Fibroblast of mammary gland (primary cell): ENCODE results near the gene OSBPL1A.

Experiments used
- DNase-seq: peaks from one replicate; pipeline ENCODE4 v3.0.0-alpha.2; 2010; ENCODE audit warnings: low read depth
- H3K4me3 ChIP-seq: 2 replicates; pipeline ENCODE4 v1.5.1; 2011; ENCODE audit warnings: low read depth, mild to moderate bottlenecking, low read length, moderate library complexity; ENCODE audit not compliant: control insufficient read depth
- TF ChIP-seq, protein P1 (sequence below): conservative IDR thresholded peaks from 2 replicates; pipeline ENCODE4 v1.5.1; 2011; ENCODE audit warnings: low read depth, low read length, inconsistent platforms; ENCODE audit not compliant: control insufficient read depth, insufficient read depth

The OSBPL1A gene

DNA sequence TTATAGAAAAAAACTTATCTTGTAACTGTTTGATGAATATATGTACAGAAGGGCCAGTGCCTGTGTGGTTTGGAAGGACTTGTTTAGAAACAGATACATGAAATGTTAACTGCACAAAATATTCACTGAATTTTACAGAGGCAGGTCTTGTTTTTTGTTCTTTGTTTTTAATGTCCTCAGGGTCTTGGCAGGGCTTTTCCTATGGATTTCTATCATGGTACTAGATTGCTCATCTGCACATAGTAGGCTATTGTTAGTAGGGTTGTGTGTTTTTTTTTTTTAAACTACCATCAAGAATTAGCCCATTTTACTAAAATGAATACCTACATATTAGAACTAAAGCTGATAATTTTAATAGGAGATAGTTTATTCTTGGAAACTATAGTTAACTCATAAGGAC is 255.2 kb downstream of the OSBPL1A start:
- DNase-seq: no peak
- H3K4me3 ChIP-seq: no peak overlapping the region
- TF ChIP-seq, protein P1, sequence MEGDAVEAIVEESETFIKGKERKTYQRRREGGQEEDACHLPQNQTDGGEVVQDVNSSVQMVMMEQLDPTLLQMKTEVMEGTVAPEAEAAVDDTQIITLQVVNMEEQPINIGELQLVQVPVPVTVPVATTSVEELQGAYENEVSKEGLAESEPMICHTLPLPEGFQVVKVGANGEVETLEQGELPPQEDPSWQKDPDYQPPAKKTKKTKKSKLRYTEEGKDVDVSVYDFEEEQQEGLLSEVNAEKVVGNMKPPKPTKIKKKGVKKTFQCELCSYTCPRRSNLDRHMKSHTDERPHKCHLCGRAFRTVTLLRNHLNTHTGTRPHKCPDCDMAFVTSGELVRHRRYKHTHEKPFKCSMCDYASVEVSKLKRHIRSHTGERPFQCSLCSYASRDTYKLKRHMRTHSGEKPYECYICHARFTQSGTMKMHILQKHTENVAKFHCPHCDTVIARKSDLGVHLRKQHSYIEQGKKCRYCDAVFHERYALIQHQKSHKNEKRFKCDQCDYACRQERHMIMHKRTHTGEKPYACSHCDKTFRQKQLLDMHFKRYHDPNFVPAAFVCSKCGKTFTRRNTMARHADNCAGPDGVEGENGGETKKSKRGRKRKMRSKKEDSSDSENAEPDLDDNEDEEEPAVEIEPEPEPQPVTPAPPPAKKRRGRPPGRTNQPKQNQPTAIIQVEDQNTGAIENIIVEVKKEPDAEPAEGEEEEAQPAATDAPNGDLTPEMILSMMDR: no peak

DNA sequence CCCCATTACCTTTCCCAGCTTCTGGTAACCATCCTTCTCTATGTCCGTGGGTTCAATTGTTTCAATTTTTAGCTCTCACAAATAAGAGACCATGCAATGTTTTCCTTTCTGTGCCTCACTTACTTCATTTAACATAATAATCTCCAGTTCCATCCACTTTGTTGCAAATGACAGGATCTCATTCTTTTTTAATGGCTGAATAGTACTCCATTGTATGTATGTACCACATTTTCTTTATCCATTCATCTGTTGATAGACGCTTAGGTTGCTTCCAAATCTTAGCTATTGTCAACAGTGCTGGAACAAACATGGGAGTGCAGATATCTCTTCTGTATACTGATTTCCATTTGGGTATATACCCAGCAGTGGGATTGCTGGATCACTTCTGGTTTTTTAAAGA is 256.9 kb downstream of the OSBPL1A start:
- TF ChIP-seq, protein P1: no peak
- no peak overlapping the region for H3K4me3 ChIP-seq
- DNase-seq: no peak

DNA sequence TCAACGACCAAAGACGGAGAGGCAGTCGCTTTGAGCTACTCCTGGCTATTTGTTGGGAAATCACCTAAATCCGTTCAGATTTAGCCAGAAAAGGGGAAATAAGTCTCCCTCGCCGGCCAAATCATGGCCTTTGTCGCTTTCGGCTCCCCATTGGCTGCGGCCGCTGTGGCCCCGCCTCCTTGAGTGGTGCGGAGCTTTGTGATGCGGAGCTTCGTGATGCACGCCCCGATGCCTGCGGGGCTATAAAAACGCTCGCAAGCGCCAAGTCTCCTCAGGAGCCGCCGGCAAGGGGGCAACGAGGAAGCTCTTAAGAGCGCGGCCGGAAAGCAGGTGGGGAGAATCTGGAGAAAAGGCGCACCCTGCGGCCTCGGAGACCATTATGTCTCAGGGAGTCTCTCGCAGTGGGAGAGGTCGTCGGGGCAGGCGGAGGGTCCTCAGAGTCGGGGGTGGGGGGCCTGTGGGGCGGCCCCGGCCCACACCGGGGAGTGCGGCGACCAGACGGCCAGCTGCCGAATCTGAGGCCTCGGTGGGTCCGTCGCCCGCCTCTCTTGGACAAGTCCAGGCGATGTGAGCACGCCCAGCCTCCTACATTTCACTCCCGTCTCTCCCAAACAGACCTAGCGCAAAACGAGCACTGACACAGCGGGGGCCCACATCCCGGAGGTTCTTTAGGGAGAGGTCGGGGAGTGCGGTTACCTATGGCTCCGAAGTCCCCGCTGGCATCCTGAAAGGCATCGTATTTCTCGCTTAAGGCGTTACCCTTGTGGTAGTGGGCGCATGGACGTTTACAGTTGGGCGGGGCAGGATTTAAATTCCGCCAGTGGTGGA is 258.6 kb downstream of the OSBPL1A start, which contains the start of gene CABYR:
CABYR (plus strand) TSS at position 274 of the 828 bp plus-strand sequence. CDS start 4,053 bp downstream, outside the sequence.
- DNase-seq: peak; percentile 85
- peak within 1 kb of the TSS; percentile 78 for H3K4me3 ChIP-seq
- TF ChIP-seq, protein P1: no peak

DNA sequence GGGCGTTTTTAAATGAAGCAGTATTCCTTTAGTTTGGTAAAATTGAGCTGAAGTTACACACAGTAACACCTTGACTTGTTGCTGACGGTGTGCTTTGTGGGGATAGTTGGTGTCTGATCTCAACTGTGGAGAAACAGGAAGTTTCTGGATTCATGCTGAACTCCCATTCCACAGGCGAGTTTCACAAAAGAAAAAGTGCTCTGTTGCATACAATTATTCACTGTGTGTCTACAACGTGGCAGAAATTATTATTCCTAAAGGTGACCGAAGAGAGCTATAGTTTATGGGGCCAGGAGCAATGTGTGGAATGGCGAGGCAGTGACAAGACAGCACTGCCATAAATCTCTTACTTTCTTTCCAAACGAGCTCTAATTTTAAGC is 259.2 kb downstream of the OSBPL1A start:
- TF ChIP-seq, protein P1: no peak
- DNase-seq: peak; percentile 24
- H3K4me3 ChIP-seq: peak overlapping the region; percentile 78

DNA sequence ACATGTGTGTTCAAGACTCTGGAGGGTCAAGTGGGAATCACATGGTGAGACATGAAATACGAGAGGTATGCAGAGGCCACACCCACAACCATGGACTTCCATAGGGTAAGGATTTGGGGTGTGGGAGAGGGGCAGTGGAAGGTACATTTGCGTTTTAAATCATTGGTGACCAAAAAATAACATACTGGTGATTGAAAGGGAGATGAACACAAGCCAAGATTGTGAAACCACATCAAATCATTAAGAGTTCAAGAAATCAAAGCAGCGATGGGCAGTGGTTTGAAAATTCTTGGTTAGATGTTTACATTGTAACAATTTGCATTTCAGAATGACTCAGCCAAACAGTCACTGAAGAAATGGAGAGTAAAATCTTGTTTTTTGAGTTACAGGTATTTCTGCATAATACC is 260.7 kb downstream of the OSBPL1A start:
- no peak overlapping the region for H3K4me3 ChIP-seq
- TF ChIP-seq, protein P1: no peak
- peak; percentile 9 for DNase-seq

DNA sequence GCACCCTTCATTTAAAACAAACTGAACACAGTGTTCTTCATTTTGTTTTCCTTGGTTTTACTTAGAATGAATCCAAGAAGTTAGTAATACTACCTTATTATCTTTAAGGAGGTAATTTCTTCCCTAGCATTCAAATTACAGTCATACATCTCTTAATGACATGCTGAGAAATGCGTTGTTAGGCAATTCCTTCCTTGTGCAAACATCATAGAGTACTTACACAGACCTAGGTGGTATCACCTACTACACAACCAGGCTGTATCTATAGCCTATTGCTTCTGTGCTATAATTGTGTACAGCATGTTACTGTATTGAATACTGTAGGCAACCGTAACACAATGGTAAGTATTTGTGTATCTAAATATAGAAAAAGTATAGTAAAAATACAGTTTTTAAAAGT is 267.1 kb downstream of the OSBPL1A start:
- H3K4me3 ChIP-seq: no peak overlapping the region
- TF ChIP-seq, protein P1: no peak
- DNase-seq: no peak
